ENCODE data around the gene TRAPPC2L. TPM values are rescaled to one million over a fixed set of nuclear protein-coding genes. Genes with fewer than 3 reads are reported as not detected.
A peak's percentile ranks its signal among the peaks of the same experiment; 100 is the strongest.

The TRAPPC2L gene
- total and polyA plus RNA-seq, 2 donors (not counting 1 experiment from before 2014, with no cell fraction given): 33.5 to 65.1 TPM

DNA sequence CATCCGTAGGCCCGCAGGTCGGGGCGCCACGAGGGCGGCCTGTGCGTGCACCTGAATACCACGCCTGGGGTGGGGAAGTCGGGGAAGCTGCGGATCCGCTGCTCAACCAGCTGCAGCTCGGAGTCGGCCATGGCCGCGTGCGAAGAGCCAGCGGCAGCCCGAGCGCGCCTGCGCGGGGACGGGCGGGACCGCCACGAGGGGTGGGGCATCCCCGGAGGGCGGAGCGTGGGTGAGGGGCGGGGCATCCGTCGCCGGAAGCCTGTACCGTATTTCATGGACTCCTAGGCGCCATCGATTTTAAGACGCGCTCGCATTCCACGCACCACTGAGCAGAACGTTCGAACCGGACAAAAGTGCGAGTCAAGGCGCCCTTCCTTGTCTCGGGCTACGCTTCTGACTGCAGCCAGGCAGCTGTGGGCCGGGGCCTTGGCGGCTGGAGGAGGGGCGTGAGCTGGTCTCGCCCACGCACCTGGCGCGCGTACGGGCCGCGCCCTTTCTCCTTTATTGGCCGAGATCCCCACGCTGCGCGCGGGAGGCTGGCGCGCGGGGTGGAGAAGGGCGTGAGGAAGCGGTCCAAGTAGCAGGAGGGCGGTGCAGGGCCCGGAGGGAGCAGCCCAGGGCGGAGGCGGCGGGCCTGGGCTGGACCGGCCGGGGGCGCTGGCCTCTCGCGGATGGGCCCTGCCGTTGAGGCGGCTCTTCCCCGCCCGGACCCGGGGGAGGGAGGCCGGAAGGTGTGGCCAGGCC lies 45.0 kb upstream of the TRAPPC2L start, which contains the start of gene APRT:
APRT (minus strand) TSS at position 160 of the 744 bp plus-strand sequence; CDS start at position 131, 29 bp downstream.
- ATAC-seq (ENCODE audit: low read depth) (peak; percentile 87), DNase-seq (peak; percentile 97)
- Mint-ChIP-seq H3K9me3 (ENCODE audit: insufficient read depth) (no peaks in the 10 kb centered on the region), H3K4me3 (peak within 1 kb of the TSS; percentile 98), H3K4me1 (peaks cover 19% of the 10 kb centered on the region), H3K27me3 (no peaks in the 10 kb centered on the region), H3K27ac (peak within 1 kb of the TSS; percentile 99)
- Histone ChIP-seq H4K20me1 (ENCODE audit: control insufficient read depth, insufficient read depth, low read length, poor library complexity, severe bottlenecking) (peaks cover 39% of the 10 kb centered on the region), H3K4me3 (ENCODE audit: control extremely low read depth in 1 of 5, extremely low read depth in 1 of 5, insufficient read depth in 1 of 5, low read depth in 2 of 5, low read length in 4 of 5) (peak within 1 kb of the TSS; percentile 45 to 90 (median 77)), H3K27ac (ENCODE audit: low read length in 2 of 2) (peak within 1 kb of the TSS; percentile 61 to 65), H3K4me2 (replicated peaks; ENCODE audit: low read depth, low read length, poor library complexity, severe bottlenecking) (peak within 1 kb of the TSS; percentile 99), H3K27me3 (replicated peaks in 1 of 4; ENCODE audit: control extremely low read depth in 1 of 4, control insufficient read depth in 3 of 4, insufficient read depth in 4 of 4, low read length in 3 of 4) (no peaks in the 10 kb centered on the region), H3K4me1 (ENCODE audit: control insufficient read depth in 2 of 2, insufficient read depth in 2 of 2, low read length in 2 of 2) (peaks cover 11 to 27% of the 10 kb centered on the region in 2 donors), H3K9me3 (ENCODE audit: control extremely low read depth in 1 of 3, control insufficient read depth in 2 of 3, insufficient read depth in 1 of 3, low read length in 2 of 3) (no peaks in the 10 kb centered on the region), H3K79me2 (ENCODE audit: control insufficient read depth, insufficient read depth, low read length) (peaks cover 15% of the 10 kb centered on the region), H3K36me3 (replicated peaks in 1 of 2; ENCODE audit: control extremely low read depth in 1 of 2, control insufficient read depth in 1 of 2, extremely low read depth in 1 of 2, insufficient read depth in 2 of 2, low read length in 1 of 2) (peaks cover 0 to 23% of the 10 kb centered on the region in 2 experiments), H3K9ac (ENCODE audit: low read length) (peak within 1 kb of the TSS; percentile 79), H2AFZ (ENCODE audit: insufficient read depth, low read depth, low read length, poor library complexity, severe bottlenecking) (peak within 1 kb of the TSS; percentile 78)
- WGBS (ENCODE audit: insufficient coverage): under 1% methylated on average over 80 of the region's 84 CpGs
- TF ChIP-seq, protein P1, sequence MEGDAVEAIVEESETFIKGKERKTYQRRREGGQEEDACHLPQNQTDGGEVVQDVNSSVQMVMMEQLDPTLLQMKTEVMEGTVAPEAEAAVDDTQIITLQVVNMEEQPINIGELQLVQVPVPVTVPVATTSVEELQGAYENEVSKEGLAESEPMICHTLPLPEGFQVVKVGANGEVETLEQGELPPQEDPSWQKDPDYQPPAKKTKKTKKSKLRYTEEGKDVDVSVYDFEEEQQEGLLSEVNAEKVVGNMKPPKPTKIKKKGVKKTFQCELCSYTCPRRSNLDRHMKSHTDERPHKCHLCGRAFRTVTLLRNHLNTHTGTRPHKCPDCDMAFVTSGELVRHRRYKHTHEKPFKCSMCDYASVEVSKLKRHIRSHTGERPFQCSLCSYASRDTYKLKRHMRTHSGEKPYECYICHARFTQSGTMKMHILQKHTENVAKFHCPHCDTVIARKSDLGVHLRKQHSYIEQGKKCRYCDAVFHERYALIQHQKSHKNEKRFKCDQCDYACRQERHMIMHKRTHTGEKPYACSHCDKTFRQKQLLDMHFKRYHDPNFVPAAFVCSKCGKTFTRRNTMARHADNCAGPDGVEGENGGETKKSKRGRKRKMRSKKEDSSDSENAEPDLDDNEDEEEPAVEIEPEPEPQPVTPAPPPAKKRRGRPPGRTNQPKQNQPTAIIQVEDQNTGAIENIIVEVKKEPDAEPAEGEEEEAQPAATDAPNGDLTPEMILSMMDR (IDR thresholded peaks at IDR 0.05): no peak
- TF ChIP-seq EZH2 (IDR thresholded peaks at IDR 0.05; ENCODE audit: borderline replicate concordance, insufficient read depth, low read depth, low read length, poor library complexity, severe bottlenecking): no peak
- intact Hi-C loops (cut with micrococcal nuclease): loop anchor here (1.0 kb wide), 8 partner anchors 9 to 748 kb away; partner anchors contain the start of genes CDH15, CDT1, RPL13 and TRAPPC2L
- POLR2A ChIA-PET: interaction anchor here (0.7 to 2.3 kb wide), 6 partner anchors 30 to 406 kb away, joined by 4 to 11 read pairs (median 6); partner anchors contain the start of genes GALNS, TRAPPC2L and ZNF778
- CTCF ChIA-PET: interaction anchor here (0.9 to 3.9 kb wide), 11 partner anchors 9 to 406 kb away, joined by 3 to 23 read pairs (median 4); partner anchors contain the start of genes GALNS, TRAPPC2L and ZNF778
